Activated B cell treated with CpG ODN at 0.5 μM for 24 hours (primary cell): ENCODE measurements around the gene FARP1. TPM values are rescaled to one million over a fixed set of nuclear protein-coding genes. Genes with fewer than 3 reads are reported as not detected.

ENCODE experiments used
- ATAC-seq: fragments of 200-7000 bp; cut with Tn5 transposase; one replicate; pipeline ENCODE4 v1.10.0; 2021; ENCODE audit warnings: low read depth, mild to moderate bottlenecking, moderate library complexity
- CTCF ChIA-PET: fragments of 350-600 bp; sonication (Branson Sonifier 250); formaldehyde crosslinking; loops from one replicate; lab custom pipeline; 2021; ENCODE audit warnings: antibody characterized with exemption; lab: Charles Lee
- POLR2A ChIA-PET: fragments of 350-600 bp; sonication (Branson Sonifier 250); formaldehyde crosslinking; loops from one replicate; lab custom pipeline; 2021; ENCODE audit warnings: antibody characterized with exemption; lab: Charles Lee
- DNase-seq: peaks from one replicate; pipeline ENCODE4 v3.0.0; 2022
- H3K27ac Mint-ChIP-seq: one replicate; pipeline ENCODE4 v1.8.0; 2020; ENCODE audit warnings: mixed read lengths
- H3K27me3 Mint-ChIP-seq: one replicate; pipeline ENCODE4 v1.8.0; 2021; ENCODE audit warnings: mixed read lengths
- H3K36me3 Mint-ChIP-seq: one replicate; pipeline ENCODE4 v1.8.0; 2021; ENCODE audit warnings: low read depth, mixed read lengths
- H3K4me1 Mint-ChIP-seq: one replicate; pipeline ENCODE4 v1.8.0; 2021; ENCODE audit warnings: mixed read lengths
- H3K4me3 Mint-ChIP-seq: one replicate; pipeline ENCODE4 v1.8.0; 2020; ENCODE audit warnings: mild to moderate bottlenecking, mixed read lengths
- H3K9me3 Mint-ChIP-seq: one replicate; pipeline ENCODE4 v1.8.0; 2020; ENCODE audit warnings: mixed read lengths
- intact Hi-C: fragments of 100-400 bp; cut with micrococcal nuclease; formaldehyde crosslinking; loops from one replicate; pipeline ENCODE4 v1.15.1; 2024
- total RNA-seq: library from RNA; stranded (reverse); gene quantifications from 2 replicates; pipeline ENCODE4 v1.2.3, GENCODE V29; 2022
- TF ChIP-seq, protein P1 (sequence below): fragments of 200-600 bp; IDR thresholded peaks from one replicate; pipeline ENCODE4 v1.8.0; 2022; ENCODE audit warnings: antibody characterized with exemption, mild to moderate bottlenecking

Gene FARP1
- total RNA-seq, 1 donor from 2014 or later: 2.1 TPM

DNA sequence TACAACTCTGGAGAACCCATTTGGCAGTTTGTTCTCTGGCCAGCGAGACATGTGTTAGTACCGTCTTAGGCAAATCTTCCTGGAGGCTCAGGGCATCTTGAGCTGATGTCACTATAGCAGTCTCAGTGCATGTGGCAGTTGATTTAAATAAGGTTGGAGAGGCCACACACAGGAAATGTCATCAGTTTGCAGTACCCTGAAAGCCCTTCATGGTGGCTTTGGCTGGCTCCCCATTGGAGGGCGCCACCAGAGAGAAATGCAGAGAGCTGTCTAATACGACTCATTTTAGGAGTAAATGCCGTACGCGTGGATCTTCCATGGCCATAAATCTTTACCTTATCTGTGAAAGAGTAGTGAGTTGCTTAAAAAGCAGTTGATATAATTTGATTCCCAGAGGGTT, 270.9 kb downstream of the FARP1 start:
- Mint-ChIP-seq H3K4me1 (peaks cover 4% of the 10 kb centered on the region), H3K36me3 (no peaks in the 10 kb centered on the region), H3K9me3 (peaks cover 4% of the 10 kb centered on the region), H3K27me3 (peaks cover 12% of the 10 kb centered on the region), H3K4me3 (no peak overlapping the region), H3K27ac (no peak overlapping the region)
- ATAC-seq (no peak), DNase-seq (no peak)
- TF ChIP-seq, protein P1, sequence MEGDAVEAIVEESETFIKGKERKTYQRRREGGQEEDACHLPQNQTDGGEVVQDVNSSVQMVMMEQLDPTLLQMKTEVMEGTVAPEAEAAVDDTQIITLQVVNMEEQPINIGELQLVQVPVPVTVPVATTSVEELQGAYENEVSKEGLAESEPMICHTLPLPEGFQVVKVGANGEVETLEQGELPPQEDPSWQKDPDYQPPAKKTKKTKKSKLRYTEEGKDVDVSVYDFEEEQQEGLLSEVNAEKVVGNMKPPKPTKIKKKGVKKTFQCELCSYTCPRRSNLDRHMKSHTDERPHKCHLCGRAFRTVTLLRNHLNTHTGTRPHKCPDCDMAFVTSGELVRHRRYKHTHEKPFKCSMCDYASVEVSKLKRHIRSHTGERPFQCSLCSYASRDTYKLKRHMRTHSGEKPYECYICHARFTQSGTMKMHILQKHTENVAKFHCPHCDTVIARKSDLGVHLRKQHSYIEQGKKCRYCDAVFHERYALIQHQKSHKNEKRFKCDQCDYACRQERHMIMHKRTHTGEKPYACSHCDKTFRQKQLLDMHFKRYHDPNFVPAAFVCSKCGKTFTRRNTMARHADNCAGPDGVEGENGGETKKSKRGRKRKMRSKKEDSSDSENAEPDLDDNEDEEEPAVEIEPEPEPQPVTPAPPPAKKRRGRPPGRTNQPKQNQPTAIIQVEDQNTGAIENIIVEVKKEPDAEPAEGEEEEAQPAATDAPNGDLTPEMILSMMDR: no peak
- ChIA-PET POLR2A (no interaction called here), CTCF (no interaction called here)
- intact Hi-C loops: no loop called here

DNA sequence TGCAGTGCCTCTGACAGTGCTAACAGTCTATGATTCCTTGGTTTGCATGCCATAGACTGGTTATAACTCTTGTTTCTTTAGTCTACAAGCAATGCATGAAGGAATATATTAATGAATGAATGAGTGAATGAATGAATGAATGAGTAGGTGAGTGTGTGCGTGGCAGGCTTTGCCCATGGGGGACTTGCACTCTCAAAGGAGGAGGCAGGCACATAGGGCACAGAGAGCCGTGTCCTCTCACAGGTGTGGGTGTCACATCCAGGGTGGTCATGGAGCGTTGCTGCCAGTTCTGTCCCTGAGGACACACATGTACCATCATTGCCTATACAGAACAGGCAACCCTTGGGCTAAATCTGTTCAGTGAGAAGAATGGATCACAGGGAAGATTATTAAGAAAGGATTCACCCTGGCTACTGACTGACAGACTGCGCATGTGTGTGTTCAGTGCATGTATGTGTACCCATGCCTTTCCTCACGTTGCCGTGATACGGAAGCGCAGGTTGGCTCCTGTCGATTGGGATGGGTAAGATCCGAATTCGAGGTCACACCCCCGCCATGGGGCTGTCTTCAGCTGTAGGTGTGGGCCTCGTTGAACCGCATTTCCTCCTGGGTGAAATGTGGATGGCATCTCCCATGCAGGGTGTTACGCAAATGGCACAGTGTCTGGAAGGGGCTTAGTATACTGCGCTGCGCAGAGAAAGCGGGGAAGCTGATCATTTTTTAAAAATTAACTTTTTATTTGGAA, 272.6 kb downstream of the FARP1 start:
- DNase-seq (no peak), ATAC-seq (no peak)
- intact Hi-C loops: no loop called here
- Mint-ChIP-seq H3K27ac (no peak overlapping the region), H3K27me3 (peaks cover 13% of the 10 kb centered on the region), H3K36me3 (no peaks in the 10 kb centered on the region), H3K4me1 (peaks cover 4% of the 10 kb centered on the region), H3K9me3 (peaks cover 4% of the 10 kb centered on the region), H3K4me3 (no peak overlapping the region)
- POLR2A ChIA-PET: no interaction called here
- TF ChIP-seq, protein P1: no peak
- CTCF ChIA-PET: no interaction called here

DNA sequence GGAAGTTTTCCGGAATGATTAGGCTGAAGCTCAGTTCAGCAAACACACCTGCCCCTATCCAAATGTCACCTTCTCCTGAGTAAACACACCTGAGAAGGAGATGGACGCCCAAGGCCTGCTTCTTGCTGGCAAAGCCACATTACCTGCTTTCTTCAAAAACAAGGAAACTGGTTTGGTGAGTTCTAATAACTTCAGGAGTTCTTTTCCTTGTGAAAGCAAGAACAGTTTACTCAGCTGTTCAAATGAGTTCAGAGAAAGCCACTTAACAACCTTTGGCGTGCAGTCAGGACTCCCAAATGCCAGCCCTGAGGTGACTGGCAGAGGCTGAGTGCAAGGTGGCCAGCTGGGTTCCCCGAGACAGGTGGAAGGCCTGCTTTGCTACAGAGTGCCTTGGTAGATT, 273.5 kb downstream of the FARP1 start:
- CTCF ChIA-PET: no interaction called here
- H3K36me3 Mint-ChIP-seq: no peaks in the 10 kb centered on the region
- intact Hi-C loops: no loop called here
- ATAC-seq (no peak), DNase-seq (no peak)
- no peak overlapping the region for H3K4me3 Mint-ChIP-seq
- TF ChIP-seq, protein P1: no peak
- peaks cover 4% of the 10 kb centered on the region for H3K9me3 Mint-ChIP-seq
- POLR2A ChIA-PET: no interaction called here
- peaks cover 4% of the 10 kb centered on the region for H3K4me1 Mint-ChIP-seq
- no peak overlapping the region for H3K27ac Mint-ChIP-seq
- peaks cover 13% of the 10 kb centered on the region for H3K27me3 Mint-ChIP-seq

DNA sequence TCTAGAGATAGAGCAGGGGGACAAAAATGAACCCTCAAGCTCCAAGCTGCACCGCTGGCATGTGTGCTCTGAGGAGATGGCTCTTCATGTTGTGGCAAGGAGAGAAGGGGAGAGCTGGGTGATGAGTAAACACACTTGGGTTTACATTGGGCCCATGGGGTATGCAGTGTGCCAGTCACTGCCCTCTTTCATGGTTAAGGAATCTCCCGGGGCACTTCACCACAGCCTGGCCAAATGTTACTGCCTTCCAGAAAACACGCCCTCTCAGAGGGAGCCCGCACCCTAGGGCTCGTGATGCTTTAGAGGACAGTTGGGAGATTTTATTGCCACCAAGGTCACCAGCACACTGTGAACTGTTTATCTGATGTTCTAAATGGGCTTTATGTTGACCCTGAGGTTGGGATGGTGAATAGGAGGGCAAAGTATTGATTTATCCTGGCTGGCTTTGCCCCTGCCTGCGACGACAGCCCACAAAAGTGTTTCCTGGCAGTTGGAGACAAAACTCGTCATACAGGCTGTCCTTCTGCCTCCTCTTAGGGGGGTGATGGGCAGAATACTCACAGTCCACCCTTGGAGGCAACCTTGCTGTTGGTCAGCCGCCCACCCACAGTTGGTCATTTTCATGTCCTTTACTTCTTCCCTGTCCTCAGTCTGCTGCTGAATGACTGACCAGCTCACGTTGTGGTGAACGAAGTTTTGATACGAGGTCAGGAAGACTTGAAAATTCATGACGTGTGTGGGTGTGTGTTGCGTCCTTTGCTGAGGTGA, 277.1 kb downstream of the FARP1 start:
- ChIA-PET CTCF (no interaction called here), POLR2A (no interaction called here)
- intact Hi-C loops: no loop called here
- Mint-ChIP-seq H3K4me3 (no peak overlapping the region), H3K9me3 (peaks cover 4% of the 10 kb centered on the region), H3K27me3 (peaks cover 3% of the 10 kb centered on the region), H3K27ac (no peak overlapping the region), H3K4me1 (no peaks in the 10 kb centered on the region), H3K36me3 (no peaks in the 10 kb centered on the region)
- ATAC-seq (no peak), DNase-seq (no peak)
- TF ChIP-seq, protein P1: no peak

DNA sequence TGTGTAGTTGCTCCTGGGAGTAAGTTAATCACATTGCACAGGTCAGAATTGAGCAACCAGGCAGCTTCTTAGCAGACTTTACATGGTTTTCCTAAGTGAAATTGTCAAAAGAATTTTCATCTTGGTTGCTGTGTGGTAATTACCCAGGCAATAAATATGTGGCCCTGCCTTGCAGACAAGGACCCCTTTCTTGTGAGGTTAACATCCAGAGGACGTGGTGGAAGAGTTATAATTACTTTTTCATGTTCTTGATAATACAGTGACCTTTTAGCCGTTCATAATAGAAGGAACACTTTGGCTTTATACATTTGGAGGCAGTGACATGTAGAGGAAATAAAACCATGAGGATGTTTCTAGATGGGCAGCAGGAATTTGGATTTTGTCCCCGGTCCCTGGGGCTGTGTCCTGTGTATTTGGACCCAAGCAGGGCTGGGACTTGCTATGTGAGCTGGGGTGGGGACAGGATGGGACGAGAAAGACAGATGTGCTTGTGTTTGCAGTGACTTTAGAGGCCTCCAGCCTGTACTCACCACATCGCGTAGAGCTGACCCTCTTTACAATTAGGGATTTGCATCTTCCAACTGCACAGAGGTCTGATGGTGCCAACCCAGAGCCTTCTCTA, 277.8 kb downstream of the FARP1 start:
- Mint-ChIP-seq H3K27me3 (peaks cover 3% of the 10 kb centered on the region), H3K9me3 (peaks cover 4% of the 10 kb centered on the region), H3K27ac (no peak overlapping the region), H3K4me3 (no peak overlapping the region), H3K4me1 (no peaks in the 10 kb centered on the region), H3K36me3 (no peaks in the 10 kb centered on the region)
- ChIA-PET CTCF (no interaction called here), POLR2A (no interaction called here)
- intact Hi-C loops: no loop called here
- TF ChIP-seq, protein P1: no peak
- ATAC-seq: no peak
- no peak for DNase-seq
